ENCODE measurements around the gene PPM1B.

Gene PPM1B

DNA sequence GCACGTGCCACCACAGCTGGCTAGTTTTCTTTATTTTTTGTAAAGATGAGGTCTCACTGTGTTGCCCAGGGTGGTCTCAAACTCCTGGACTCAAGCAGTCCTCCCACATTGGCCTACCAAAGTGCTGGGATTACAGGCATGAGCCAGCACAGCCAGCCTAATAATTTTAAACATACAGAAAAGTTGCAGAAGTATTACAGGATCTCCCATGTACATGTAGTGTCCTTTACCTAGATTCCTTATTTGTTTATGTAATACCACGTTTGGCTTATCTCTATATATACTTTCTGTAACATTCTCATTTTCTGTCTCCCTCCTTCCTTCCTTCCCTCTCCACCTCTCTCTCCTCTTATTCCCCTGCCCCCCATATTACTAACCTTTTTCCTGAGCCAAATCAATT, 41.7 kb downstream of the PPM1B start:
- Histone ChIP-seq H3K27ac (no peak overlapping the region), H3K36me3 (peaks cover 28% of the 10 kb centered on the region), H3K9me3 (no peaks in the 10 kb centered on the region), H3K27me3 (no peaks in the 10 kb centered on the region), H3K4me3 (ENCODE audit: low read depth in 1 of 2, low read length in 1 of 2) (no peak overlapping the region), H3K4me1 (ENCODE audit: control insufficient read depth in 1 of 2, insufficient read depth in 1 of 2, low read depth in 1 of 2, low read length in 1 of 2) (no peaks in the 10 kb centered on the region)
- TF ChIP-seq, protein P1, sequence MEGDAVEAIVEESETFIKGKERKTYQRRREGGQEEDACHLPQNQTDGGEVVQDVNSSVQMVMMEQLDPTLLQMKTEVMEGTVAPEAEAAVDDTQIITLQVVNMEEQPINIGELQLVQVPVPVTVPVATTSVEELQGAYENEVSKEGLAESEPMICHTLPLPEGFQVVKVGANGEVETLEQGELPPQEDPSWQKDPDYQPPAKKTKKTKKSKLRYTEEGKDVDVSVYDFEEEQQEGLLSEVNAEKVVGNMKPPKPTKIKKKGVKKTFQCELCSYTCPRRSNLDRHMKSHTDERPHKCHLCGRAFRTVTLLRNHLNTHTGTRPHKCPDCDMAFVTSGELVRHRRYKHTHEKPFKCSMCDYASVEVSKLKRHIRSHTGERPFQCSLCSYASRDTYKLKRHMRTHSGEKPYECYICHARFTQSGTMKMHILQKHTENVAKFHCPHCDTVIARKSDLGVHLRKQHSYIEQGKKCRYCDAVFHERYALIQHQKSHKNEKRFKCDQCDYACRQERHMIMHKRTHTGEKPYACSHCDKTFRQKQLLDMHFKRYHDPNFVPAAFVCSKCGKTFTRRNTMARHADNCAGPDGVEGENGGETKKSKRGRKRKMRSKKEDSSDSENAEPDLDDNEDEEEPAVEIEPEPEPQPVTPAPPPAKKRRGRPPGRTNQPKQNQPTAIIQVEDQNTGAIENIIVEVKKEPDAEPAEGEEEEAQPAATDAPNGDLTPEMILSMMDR (IDR thresholded peaks at IDR 0.05) = no peak

- Histone ChIP-seq H3K27ac (no peak overlapping the region), H3K36me3 (peaks cover 32% of the 10 kb centered on the region), H3K4me3 (ENCODE audit: low read depth in 1 of 2, low read length in 1 of 2) (no peak overlapping the region), H3K4me1 (ENCODE audit: control insufficient read depth in 1 of 2, insufficient read depth in 1 of 2, low read depth in 1 of 2, low read length in 1 of 2) (no peaks in the 10 kb centered on the region), H3K27me3 (no peaks in the 10 kb centered on the region), H3K9me3 (no peaks in the 10 kb centered on the region)
- TF ChIP-seq, protein P1 (IDR thresholded peaks at IDR 0.05) = no peak
Measured at GRCh38 chr2:44211183-44211582, 42.5 kb downstream of the PPM1B start.

DNA sequence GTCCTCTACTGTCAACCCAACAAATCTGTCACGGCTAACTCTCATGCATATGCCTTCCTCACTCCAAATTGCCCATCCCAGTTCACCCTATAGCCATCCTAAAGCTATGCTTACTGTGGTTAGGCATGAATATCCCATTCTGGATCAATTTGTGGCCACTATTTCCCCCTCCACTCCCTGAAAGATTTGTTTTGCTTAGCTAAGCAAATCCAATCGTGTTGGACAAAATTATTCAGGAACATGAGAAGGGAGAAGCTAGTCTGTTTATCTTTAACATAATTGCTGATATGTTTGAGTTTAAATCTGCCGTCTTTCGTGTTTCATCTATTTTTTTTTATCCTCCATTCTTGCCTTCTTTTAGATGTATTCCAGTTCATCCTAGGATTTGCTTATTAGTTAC, 43.6 kb downstream of the PPM1B start:
- H3K4me1 ChIP-seq (ENCODE audit: control insufficient read depth in 1 of 2, insufficient read depth in 1 of 2, low read depth in 1 of 2, low read length in 1 of 2) = no peaks in the 10 kb centered on the region
- H3K4me3 ChIP-seq (ENCODE audit: low read depth in 1 of 2, low read length in 1 of 2) = no peak overlapping the region
- no peaks in the 10 kb centered on the region for H3K27me3 ChIP-seq
- no peak overlapping the region for H3K27ac ChIP-seq
- peaks cover 36% of the 10 kb centered on the region for H3K36me3 ChIP-seq
- TF ChIP-seq, protein P1 (IDR thresholded peaks at IDR 0.05) = no peak
- no peaks in the 10 kb centered on the region for H3K9me3 ChIP-seq

DNA sequence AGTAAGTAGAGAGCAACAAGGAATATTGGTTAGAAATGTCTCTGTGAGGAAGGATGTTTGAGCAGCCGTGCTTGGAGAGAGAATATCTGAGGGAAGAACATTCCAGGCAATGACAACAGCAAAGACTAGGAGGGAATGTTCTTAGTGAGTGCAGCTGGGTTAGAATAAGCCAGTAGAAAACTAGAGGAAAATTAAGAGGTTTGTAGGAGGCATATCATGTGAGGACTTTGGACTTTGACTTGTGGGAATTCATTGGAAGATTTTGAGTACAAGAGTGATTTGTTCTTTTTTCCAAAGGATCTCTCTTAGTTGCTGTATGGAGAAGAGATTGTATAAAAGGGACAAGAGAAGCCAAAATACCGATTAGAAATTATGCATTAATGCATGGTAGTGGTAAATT, 47.2 kb downstream of the PPM1B start:
- H3K27ac ChIP-seq = no peak overlapping the region
- H3K4me1 ChIP-seq (ENCODE audit: control insufficient read depth in 1 of 2, insufficient read depth in 1 of 2, low read depth in 1 of 2, low read length in 1 of 2) = no peaks in the 10 kb centered on the region
- H3K4me3 ChIP-seq (ENCODE audit: low read depth in 1 of 2, low read length in 1 of 2) = no peak overlapping the region
- peaks cover 54% of the 10 kb centered on the region for H3K36me3 ChIP-seq
- no peaks in the 10 kb centered on the region for H3K27me3 ChIP-seq
- no peaks in the 10 kb centered on the region for H3K9me3 ChIP-seq
- TF ChIP-seq, protein P1 (IDR thresholded peaks at IDR 0.05) = no peak

GRCh38 chr2:44218771-44219170, 50.1 kb downstream of the PPM1B start:
- TF ChIP-seq, protein P1 (IDR thresholded peaks at IDR 0.05) = no peak
- no peaks in the 10 kb centered on the region for H3K27me3 ChIP-seq
- H3K4me1 ChIP-seq (ENCODE audit: control insufficient read depth in 1 of 2, insufficient read depth in 1 of 2, low read depth in 1 of 2, low read length in 1 of 2) = no peaks in the 10 kb centered on the region
- H3K9me3 ChIP-seq = no peaks in the 10 kb centered on the region
- no peak overlapping the region for H3K27ac ChIP-seq
- peaks cover 60% of the 10 kb centered on the region for H3K36me3 ChIP-seq
- no peak overlapping the region for H3K4me3 ChIP-seq (ENCODE audit: low read depth in 1 of 2, low read length in 1 of 2)

- Histone ChIP-seq H3K9me3 (no peaks in the 10 kb centered on the region), H3K4me1 (ENCODE audit: control insufficient read depth in 1 of 2, insufficient read depth in 1 of 2, low read depth in 1 of 2, low read length in 1 of 2) (no peaks in the 10 kb centered on the region), H3K36me3 (peaks cover 58% of the 10 kb centered on the region), H3K27ac (no peak overlapping the region), H3K4me3 (ENCODE audit: low read depth in 1 of 2, low read length in 1 of 2) (no peak overlapping the region), H3K27me3 (no peaks in the 10 kb centered on the region)
- TF ChIP-seq, protein P1 (IDR thresholded peaks at IDR 0.05) = no peak
Measured at GRCh38 chr2:44226753-44227152, 58.1 kb downstream of the PPM1B start.

Measured in neutrophil (primary cell).